Suprapubic skin (tissue), 4 donors: ENCODE data around the gene IQSEC3. TPM values are rescaled to one million over a fixed set of nuclear protein-coding genes. Genes with fewer than 3 reads are reported as not detected.
"Not testable (repeated sequence)": the region's sequence is repeated elsewhere in the genome, so short reads cannot be mapped to it uniquely, and the experiment has no call there.

Source experiments
- DNase-seq, 2 donors: peaks; one replicate each; pipeline ENCODE4 v3.0.0-alpha.2; 2019; ENCODE audit warnings: low spot score in 2 of 2
- H3K27ac ChIP-seq: fragments of 200-600 bp; sonication (generic); one replicate; pipeline ENCODE4 v1.5.1; 2019
- H3K27me3 ChIP-seq: fragments of 200-600 bp; sonication (generic); one replicate; pipeline ENCODE4 v1.5.1; 2019
- H3K36me3 ChIP-seq: fragments of 200-600 bp; sonication (generic); one replicate; pipeline ENCODE4 v1.5.1; 2019
- H3K4me1 ChIP-seq: fragments of 200-600 bp; sonication (generic); one replicate; pipeline ENCODE4 v1.5.1; 2019
- H3K4me3 ChIP-seq: fragments of 200-600 bp; sonication (generic); one replicate; pipeline ENCODE4 v1.5.1; 2019; ENCODE audit warnings: mild to moderate bottlenecking
- H3K9me3 ChIP-seq: fragments of 200-600 bp; sonication (generic); one replicate; pipeline ENCODE4 v1.5.1; 2019
- CTCF ChIP-seq, 2 donors: fragments of 200-600 bp in 1 of 2; fragments of 450-650 bp in 1 of 2; sonication (generic) in 1 of 2; IDR thresholded peaks; one replicate each; pipeline ENCODE4 v1.5.1; 2016 to 2019; ENCODE audit warnings: antibody characterized with exemption in 2 of 2, mild to moderate bottlenecking in 1 of 2, moderate library complexity in 1 of 2
- EP300 ChIP-seq: sonication (generic); formaldehyde crosslinking; IDR thresholded peaks from one replicate; pipeline ENCODE4 v1.6.1; 2017; ENCODE audit warnings: antibody characterized with exemption
- POLR2A ChIP-seq, 2 donors: fragments of 450-650 bp; IDR thresholded peaks; one replicate each; pipeline ENCODE4 v1.6.1; 2017; ENCODE audit warnings: antibody characterized with exemption in 2 of 2, mild to moderate bottlenecking in 2 of 2, moderate library complexity in 2 of 2
- POLR2AphosphoS5 ChIP-seq, 3 donors: sonication (generic); formaldehyde crosslinking; IDR thresholded peaks; one replicate each; pipeline ENCODE4 v1.6.1; 2017; ENCODE audit warnings: antibody characterized with exemption in 3 of 3
- WGBS: methylation state at CpG from one replicate; pipeline ENCODE4 v1.1.5; 2018; 5-methylcytosine and 5-hydroxymethylcytosine counted together
- total RNA-seq, 4 donors: library from RNA; depleted of rRNA; stranded (reverse); fragments of >200 nt; gene quantifications; one replicate each; pipeline ENCODE4 v1.1.0, GENCODE V29; 2016

Gene IQSEC3
- total RNA-seq, 4 donors from 2014 or later: 0.18 to 0.21 TPM; not detected in 2

GRCh38 chr12:22530-23201 lies 43.9 kb upstream of the IQSEC3 start:
- Histone ChIP-seq H3K27ac (no peak overlapping the region), H3K9me3 (no peaks in the 10 kb centered on the region), H3K4me3 (no peak overlapping the region), H3K4me1 (no peaks in the 10 kb centered on the region), H3K36me3 (peaks cover 19% of the 10 kb centered on the region), H3K27me3 (no peaks in the 10 kb centered on the region)
- TF ChIP-seq POLR2A (IDR thresholded peaks at IDR 0.05): no peak
- no peak for TF ChIP-seq CTCF (IDR thresholded peaks at IDR 0.05)
- no peak for TF ChIP-seq EP300
- TF ChIP-seq POLR2AphosphoS5 (IDR thresholded peaks at IDR 0.05): no peak
- 77% methylated on average over 12 of the region's 12 CpGs for WGBS
- DNase-seq: peak; percentile 27 to 62

- not testable (repeated sequence) for H3K4me3 ChIP-seq, H3K9me3 ChIP-seq, H3K27me3 ChIP-seq, H3K36me3 ChIP-seq, H3K27ac ChIP-seq, DNase-seq, H3K4me1 ChIP-seq
- no CpG with 5 or more reads among the region's 5 CpGs for WGBS
Observed at GRCh38 chr12:27904-28303, 38.7 kb upstream of the IQSEC3 start.

DNA sequence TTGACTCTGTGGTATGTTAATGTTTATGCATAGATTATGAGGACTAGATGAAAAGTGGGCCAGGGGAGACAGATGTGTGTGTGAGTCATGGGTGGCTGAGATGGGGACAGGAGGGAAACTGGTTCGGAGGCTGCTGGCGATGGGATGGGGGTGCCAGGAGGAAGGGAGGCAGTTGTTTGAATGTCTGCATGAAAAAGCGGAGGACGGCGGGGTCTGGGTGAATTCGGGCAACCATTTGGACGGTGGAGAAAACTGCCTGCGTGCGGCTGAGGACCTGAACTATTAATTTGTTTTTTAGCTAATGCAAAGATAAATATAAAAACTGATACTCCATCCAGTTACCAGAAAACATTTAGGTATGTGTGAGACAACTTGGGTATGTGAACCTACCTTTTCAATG lies 27.8 kb upstream of the IQSEC3 start:
- not testable (repeated sequence) for H3K27ac ChIP-seq, H3K9me3 ChIP-seq, H3K4me3 ChIP-seq, H3K4me1 ChIP-seq, H3K36me3 ChIP-seq, H3K27me3 ChIP-seq, DNase-seq
- 87% methylated on average over 7 of the region's 9 CpGs for WGBS

- not testable (repeated sequence) for H3K9me3 ChIP-seq, H3K4me1 ChIP-seq, DNase-seq, H3K4me3 ChIP-seq, H3K27ac ChIP-seq, H3K36me3 ChIP-seq
- 69% methylated on average over 4 of the region's 6 CpGs for WGBS
- peaks cover 10% of the 10 kb centered on the region for H3K27me3 ChIP-seq
Observed at GRCh38 chr12:39555-40265, 26.9 kb upstream of the IQSEC3 start.

DNA sequence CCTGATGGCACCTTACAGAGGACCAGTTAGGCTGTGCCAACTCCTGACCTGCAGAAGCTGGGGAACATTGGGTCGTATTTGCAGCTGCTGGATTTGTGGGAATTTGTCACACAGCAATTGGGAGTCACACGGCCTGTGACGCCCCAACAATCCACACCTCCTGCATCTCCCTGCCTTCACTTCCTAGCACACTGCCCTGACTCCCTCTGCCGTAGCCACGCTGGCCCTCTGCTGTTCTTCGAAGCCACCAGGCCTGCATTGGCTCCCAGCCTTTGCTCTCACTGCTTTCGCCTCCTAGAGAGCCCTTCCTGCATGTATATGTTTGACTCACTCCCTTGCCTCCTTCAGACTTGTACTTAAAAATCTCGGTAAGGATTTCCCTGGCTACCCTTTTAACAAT lies 22.2 kb upstream of the IQSEC3 start:
- not testable (repeated sequence) for H3K27ac ChIP-seq, H3K4me3 ChIP-seq, H3K36me3 ChIP-seq, DNase-seq, H3K4me1 ChIP-seq, H3K9me3 ChIP-seq
- WGBS: 84% methylated on average over 5 of the region's 8 CpGs
- H3K27me3 ChIP-seq: peaks cover 16% of the 10 kb centered on the region

- 78% methylated on average over 6 of the region's 6 CpGs for WGBS
- not testable (repeated sequence) for H3K9me3 ChIP-seq, H3K4me3 ChIP-seq, H3K36me3 ChIP-seq, H3K4me1 ChIP-seq, DNase-seq, H3K27ac ChIP-seq
- peaks cover 16% of the 10 kb centered on the region for H3K27me3 ChIP-seq
Observed at GRCh38 chr12:45235-45990, 21.2 kb upstream of the IQSEC3 start.

DNA sequence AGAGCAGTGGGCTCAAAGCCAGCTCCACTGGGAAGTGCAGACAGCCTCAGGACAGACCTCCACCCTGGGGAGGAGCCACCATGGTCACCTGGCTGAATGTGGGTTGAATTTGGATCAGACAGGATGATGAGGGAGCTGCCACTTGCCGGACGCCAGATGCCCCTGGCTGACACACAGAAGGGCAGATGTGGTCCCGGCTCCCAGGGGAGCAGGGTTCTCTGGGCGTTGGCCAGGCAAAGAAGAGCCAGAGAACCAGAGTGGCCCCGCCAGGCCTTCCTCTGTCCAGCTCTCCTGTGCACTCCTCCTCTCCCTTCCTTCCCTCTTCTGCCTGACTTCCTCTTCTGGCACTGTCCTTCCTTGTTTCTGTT lies 20.6 kb upstream of the IQSEC3 start:
- H3K36me3 ChIP-seq, H3K9me3 ChIP-seq, H3K27ac ChIP-seq, DNase-seq, H3K4me1 ChIP-seq, H3K4me3 ChIP-seq: not testable (repeated sequence)
- WGBS: no CpG with 5 or more reads among the region's 5 CpGs
- peaks cover 16% of the 10 kb centered on the region for H3K27me3 ChIP-seq

- 58% methylated on average over 5 of the region's 5 CpGs for WGBS
- DNase-seq, H3K4me3 ChIP-seq: not testable (repeated sequence)
Observed at GRCh38 chr12:46542-46941, 20.0 kb upstream of the IQSEC3 start.

DNA sequence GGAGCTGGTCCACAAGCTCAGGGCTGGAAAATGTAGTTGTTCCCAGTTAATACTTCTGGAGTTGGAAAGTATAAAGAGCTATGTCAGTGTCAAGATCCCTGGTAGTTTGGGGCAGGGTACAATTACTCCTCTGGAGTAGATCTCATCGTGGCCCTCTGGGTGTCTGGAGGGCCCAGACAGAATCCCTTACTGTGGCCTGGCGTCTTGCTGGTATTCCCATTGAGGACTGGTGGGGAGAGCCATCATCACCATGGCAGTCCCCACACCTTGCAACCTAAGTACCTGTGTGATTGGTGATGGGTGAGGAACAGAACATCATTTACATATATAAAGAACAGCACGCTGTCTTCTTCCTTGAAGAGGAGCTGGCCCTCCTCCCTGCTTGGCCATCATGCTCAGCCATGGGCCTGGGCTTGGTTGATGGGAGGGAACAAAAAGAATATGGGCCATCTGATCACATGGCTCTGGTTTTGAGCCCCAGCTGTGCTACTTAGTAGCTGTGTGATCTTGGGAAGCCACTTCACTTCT lies 18.8 kb upstream of the IQSEC3 start:
- H3K27me3 ChIP-seq: peaks cover 29% of the 10 kb centered on the region
- not testable (repeated sequence) for H3K27ac ChIP-seq, H3K36me3 ChIP-seq, H3K4me3 ChIP-seq, H3K4me1 ChIP-seq, DNase-seq, H3K9me3 ChIP-seq
- 81% methylated on average over 3 of the region's 3 CpGs for whole genome bisulfite sequencing

More at GRCh38 chr12:46542-46941, 20.0 kb upstream of the IQSEC3 start:
- not testable (repeated sequence) for H3K27ac ChIP-seq, H3K4me1 ChIP-seq, H3K9me3 ChIP-seq, H3K36me3 ChIP-seq
- peaks cover 18% of the 10 kb centered on the region for H3K27me3 ChIP-seq

DNA sequence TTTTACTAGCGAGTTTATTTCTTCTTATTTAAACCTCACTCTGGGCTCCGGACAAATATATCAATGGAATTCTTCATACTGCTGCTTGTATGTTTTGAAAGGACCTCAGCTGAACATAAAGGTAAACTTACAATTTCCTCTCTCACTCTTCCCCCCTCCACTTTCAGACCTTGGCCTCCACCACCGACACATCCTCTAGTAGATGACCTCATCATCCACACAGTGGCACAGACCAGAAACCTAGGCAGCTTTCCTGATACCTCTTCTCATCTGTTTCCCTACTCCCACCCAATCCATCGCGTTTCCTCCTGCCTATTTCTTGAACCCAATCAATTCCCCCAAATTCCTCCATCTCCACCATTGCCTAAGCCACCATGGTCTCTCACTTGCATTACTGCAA lies 17.4 kb upstream of the IQSEC3 start:
- H3K36me3 ChIP-seq, H3K4me3 ChIP-seq, DNase-seq, H3K4me1 ChIP-seq, H3K27ac ChIP-seq, H3K9me3 ChIP-seq: not testable (repeated sequence)
- WGBS: 73% methylated on average over 5 of the region's 5 CpGs
- peaks cover 35% of the 10 kb centered on the region for H3K27me3 ChIP-seq

DNA sequence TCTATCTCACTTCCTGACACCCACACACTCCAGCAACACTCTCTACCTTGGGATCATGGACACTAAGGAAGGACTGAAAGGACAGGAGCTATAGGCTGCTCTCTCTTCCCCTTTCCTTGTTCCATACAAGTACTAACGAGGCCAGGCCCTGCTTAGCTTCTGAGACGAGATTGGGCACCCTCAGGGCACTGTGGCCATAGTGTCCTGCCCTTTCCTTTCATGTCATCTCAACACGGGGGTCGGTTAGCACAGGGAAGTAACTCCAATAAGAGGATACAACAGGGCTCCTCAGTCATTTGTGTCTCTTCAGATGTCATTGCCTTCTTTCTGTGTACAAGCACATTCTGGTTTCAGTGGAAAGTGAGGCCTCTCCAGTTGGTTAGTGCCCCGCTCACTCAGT lies 15.5 kb upstream of the IQSEC3 start:
- not testable (repeated sequence) for H3K9me3 ChIP-seq, H3K4me3 ChIP-seq, DNase-seq, H3K36me3 ChIP-seq, H3K27ac ChIP-seq, H3K4me1 ChIP-seq
- peaks cover 49% of the 10 kb centered on the region for H3K27me3 ChIP-seq
- 52% methylated on average over 5 of the region's 5 CpGs for WGBS

- H3K27me3 ChIP-seq: peaks cover 57% of the 10 kb centered on the region
- not testable (repeated sequence) for H3K4me1 ChIP-seq
- WGBS: 80% methylated on average over 6 of the region's 6 CpGs
Observed at GRCh38 chr12:51962-52361, 14.6 kb upstream of the IQSEC3 start.

More at GRCh38 chr12:51962-52361, 14.6 kb upstream of the IQSEC3 start:
- H3K27ac ChIP-seq, H3K9me3 ChIP-seq, H3K36me3 ChIP-seq, DNase-seq, H3K4me3 ChIP-seq: not testable (repeated sequence)
